GM19463 (cell line): ENCODE measurements around the gene ZRANB1.

Source experiments
- ATAC-seq: cut with Tn5 transposase; IDR thresholded peaks from one replicate; pipeline ENCODE4 v1.9.1; 2021; ENCODE audit warnings: mild to moderate bottlenecking, moderate library complexity; ENCODE audit not compliant: unreplicated experiment

Gene ZRANB1

GRCh38 chr10:124993345-124993708, 51.4 kb downstream of the ZRANB1 start:
- no peak for ATAC-seq

GRCh38 chr10:124993736-124994451, 52.0 kb downstream of the ZRANB1 start:
- no peak for ATAC-seq

GRCh38 chr10:124994573-124995473, 52.9 kb downstream of the ZRANB1 start:
- ATAC-seq = no peak

DNA sequence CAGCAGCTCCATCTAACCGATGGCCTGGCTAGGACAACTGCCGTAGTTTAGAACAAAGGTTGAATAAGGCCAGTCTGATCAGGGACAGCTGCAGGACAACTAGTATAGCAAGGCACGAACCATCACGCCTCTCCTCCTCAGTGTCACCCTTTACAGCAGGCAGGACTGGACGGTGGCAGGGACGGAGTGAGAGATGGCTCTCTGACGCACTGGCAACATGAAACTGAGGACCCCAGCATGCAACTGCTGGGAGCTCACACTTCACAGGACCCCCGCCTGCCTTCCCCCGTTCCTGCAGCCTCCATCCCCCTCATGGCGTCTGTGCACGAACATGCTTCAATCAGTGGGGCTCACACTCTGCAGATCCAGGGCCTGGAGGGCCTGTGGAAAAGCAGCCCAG, 53.7 kb downstream of the ZRANB1 start:
- no peak for ATAC-seq

DNA sequence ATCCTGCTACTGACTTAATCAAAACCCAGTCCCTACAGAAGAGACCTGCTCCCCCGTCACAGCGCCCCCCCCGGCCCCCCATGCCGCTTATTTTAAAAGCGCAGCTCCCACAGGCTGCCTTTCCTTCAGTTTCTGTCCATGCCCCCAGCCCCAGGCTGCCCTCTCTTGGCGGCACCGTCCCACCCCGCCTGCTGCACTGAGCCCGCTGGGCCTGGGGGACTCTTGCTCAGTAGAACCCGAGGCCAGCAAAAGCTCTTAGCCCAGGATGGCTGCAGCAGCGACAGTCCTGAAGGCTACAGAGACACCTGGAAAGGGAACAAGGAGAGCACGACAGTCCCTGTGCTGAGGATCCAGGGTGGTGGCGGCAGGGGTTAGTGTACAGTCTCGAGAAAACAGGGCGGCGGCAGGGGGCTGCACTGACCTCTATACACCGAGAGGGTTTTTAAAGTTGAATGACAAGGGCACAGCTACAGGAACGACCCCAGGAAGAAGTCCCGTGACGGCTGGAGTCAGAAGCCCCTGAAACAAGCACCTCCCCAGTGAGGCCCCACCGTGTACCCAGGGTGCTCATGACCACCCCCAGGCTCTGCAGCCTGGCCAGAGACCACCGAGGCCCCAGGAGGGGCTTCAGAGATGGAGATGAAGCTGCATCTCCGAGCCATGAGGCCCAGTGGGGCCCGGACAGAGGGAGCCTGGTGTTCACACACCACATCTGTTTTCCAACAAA, 54.4 kb downstream of the ZRANB1 start:
- no peak for ATAC-seq

DNA sequence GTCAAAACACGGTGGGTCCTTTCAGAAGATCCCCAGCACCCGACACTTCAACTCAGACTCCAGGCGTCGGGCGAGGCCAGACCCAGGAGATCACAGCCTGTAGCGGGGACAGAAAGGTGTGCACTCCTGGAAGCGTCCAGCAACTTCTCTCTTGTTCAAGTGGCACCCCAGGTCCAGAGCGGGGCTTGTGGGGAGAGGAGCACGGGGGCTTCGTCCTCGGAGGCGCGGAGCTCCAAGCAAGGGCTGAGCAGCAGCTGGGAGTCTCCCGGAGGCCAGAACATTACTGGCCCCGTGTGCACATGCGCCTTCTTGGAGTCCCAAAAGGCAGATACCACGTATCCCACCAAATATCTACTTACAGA, 54.9 kb downstream of the ZRANB1 start:
- no peak for ATAC-seq

DNA sequence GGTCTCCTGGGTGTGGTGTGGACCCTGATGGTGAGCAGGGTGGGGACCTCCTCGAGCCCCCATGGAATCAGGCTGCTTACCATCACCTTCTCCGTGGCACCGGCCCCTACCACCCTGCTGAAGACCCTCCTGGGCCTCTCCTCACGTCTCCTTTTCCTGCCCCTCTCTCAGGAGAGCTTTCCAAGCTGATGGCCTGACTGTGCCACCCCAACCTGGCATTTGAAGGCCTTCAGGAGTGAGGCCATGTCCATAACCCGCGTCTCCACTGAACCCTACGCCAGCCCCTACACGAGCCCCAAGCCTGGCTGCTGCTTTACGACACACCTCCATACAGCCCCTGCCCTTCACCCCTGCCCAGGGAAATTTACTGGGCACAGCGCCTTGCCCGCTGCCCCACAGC, 55.4 kb downstream of the ZRANB1 start:
- no peak for ATAC-seq

- no peak for ATAC-seq
Measured at GRCh38 chr10:124997771-124998623, 56.1 kb downstream of the ZRANB1 start.

- no peak for ATAC-seq
Measured at GRCh38 chr10:124998624-124999291, 56.8 kb downstream of the ZRANB1 start.

DNA sequence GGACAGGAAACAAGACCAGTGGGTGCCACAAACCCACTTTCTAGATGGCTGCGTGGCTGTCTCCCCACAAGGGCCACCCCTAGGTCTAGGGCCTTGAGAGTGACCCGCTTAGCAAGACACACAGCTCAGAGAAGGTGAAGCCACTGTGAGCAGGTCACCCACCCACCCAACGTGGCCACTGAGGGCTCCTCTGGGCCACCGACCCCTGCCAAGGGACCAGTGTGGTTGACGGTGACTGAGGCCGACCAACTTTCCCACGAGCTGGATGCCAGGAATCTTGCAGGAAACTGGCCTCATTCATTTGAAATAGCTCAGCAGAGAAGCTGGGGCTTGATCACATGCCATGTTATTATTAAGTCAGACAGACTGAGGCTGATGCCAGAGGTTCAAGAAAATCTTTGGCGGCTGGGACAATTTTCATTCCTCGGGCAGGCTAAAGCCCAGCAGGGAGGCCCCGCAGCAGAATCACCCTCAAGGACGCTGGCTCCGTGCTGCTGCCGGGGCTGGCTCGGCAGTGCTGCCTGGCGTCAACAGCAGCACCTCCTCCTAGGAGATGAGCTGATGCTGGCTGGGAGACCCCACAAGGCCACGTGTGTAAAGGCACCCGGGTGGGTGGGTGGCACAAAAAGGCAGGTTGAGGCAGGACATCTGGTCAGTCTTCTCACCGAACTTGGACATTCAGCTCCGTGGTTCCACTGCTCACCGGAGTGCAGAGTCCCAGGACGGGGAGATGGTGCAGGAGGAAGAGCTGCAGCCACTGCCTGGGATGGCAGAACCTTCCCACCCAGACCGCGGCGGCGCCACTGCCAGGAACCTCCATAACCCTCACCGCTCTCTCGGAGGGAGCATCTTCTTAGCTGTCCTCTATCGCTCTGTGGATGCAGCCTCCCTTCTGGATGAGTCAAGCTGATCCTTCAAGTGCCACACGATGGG, 57.8 kb downstream of the ZRANB1 start:
- ATAC-seq = no peak

GRCh38 chr10:125000366-125001312, 58.7 kb downstream of the ZRANB1 start:
- no peak for ATAC-seq

DNA sequence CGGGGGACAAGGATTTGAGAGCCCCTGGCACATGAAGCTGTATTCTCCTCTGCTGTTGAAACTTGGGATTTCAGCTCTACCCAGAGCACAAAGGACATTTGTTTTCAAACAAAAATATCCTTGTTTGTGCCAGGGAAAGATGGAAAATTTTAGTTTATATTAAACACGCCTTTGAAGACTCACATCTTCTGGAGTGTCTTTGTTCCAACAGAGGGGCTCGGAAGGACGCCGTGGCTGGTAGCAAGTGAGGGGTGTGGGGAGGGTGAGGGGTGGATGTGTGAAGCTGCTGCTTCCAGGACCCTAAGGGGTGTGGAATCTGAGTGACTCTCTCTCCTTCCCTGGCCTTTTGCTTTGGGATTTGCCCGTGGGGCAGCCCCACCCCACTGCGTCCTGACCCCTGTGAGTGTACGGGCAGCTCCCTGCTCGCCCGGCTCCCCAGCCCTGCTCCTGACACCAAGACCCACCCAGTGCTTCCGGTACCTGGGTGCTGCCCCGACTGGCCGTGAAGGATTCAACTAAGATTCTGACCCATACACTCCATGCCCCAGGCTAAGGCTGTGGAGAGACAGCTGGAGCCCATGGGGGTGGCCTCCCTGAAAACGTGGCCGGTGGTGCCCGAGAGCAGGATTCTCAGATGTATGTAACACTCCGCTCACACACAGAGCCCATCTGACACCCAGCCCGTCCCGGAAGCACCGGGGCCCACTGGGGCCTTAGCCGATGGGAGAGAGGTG, 59.6 kb downstream of the ZRANB1 start:
- ATAC-seq = no peak

DNA sequence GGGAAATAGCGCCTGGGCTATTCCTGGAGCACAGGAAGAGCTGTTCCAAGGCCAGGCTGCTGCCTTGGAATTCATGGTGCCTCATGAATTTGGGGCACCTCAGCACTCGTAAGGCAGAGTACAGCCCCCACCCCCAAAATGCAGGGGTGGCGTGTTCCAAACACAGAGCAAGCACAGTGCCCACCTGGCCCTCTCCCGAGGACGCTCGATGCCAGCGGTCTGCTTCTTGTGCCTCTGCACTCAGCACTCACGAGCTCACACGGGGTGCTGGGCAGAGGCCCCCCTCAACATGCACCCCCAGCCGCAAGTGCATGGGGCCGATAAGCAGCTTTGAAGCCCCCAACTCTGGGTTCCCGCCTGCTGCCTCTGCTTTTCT, 60.1 kb downstream of the ZRANB1 start:
- no peak for ATAC-seq

- ATAC-seq = no peak
Measured at GRCh38 chr10:125002423-125003145, 60.7 kb downstream of the ZRANB1 start.

DNA sequence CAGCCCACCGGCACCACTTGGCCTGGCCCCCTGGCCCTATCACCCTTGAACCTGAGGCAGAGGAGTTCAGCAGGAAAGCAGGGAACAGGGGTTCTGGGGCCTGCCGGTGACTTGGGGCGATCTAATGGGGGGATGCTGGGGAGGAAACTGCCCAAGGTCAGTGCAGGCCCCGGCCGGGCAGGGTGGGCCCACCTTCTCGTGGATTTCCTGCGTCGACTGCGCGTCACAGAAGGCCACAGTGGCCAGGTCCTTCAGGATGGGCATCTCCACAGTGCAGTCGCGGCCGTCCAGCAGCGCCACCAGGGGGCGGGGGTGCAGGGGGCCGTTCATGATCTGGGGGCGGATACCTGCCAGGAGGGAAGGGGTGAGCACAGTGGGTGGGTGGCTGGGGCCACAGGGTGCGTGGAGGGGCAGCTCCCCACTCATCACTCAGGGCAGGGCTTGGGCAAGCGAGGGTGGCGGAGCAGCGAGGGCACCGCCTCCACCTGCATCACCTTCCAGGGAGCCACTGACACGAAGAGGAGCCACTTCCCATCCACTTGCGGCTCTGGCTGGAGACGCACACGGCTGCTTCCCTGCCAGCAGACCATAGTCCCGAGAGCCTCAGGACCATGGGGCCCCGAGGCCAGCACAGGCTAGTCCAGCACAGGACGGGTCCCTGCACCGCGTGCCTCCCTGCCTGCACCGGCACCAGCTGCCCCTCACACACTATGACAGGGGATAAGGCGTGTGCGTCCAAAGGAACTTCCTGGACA, 61.4 kb downstream of the ZRANB1 start:
- no peak for ATAC-seq

DNA sequence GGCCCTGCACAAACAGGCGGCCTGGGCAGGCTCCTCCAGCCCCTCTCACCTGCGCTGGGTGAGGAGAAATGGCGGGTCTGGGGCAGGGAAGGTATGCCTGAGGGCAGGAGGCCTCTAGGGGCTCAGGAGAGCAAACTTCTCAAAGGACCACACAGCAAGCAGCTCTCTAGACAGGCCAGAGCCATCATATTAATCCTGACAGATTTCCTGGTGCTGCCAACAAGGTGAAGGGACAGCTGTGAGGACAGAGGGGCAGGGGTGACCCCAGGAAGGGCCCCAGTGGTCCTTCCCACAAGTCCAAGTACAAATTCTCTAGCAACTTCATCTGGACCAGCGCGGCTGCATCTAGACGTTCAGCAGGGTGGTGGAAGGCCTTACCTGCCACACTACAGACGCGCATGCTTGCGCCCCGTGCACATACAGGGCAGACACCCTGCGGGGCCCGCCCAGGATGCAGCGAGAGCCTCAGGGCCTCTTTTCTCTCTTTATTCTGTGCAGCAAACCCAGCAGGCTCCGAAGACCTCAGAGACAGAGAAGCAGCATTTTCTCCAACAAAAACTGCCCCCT, 62.1 kb downstream of the ZRANB1 start:
- no peak for ATAC-seq
